ENCODE measurements around the gene ARHGEF16.

Gene ARHGEF16

GRCh38 chr1:3444736-3445135, 9.7 kb upstream of the ARHGEF16 start:
- H3K36me3 Mint-ChIP-seq (ENCODE audit: insufficient read depth): no peaks in the 10 kb centered on the region
- H3K9me3 Mint-ChIP-seq: no peaks in the 10 kb centered on the region
- H3K27me3 Mint-ChIP-seq: peaks cover 43% of the 10 kb centered on the region
- DNase-seq (ENCODE audit: low spot score in 2 of 2): no peak
- no peak for ATAC-seq (replicated peaks; ENCODE audit: extremely low read depth, poor library complexity, severe bottlenecking)
- no peak overlapping the region for H3K27ac Mint-ChIP-seq (ENCODE audit: low read depth)
- no peak overlapping the region for H3K4me3 Mint-ChIP-seq
- H3K4me1 Mint-ChIP-seq: no peaks in the 10 kb centered on the region

- ATAC-seq (replicated peaks; ENCODE audit: extremely low read depth, poor library complexity, severe bottlenecking) (no peak), DNase-seq (ENCODE audit: low spot score in 2 of 2) (no peak)
- peaks cover 38% of the 10 kb centered on the region for H3K27me3 Mint-ChIP-seq
- no peaks in the 10 kb centered on the region for H3K9me3 Mint-ChIP-seq
- H3K36me3 Mint-ChIP-seq (ENCODE audit: insufficient read depth): no peaks in the 10 kb centered on the region
- H3K4me1 Mint-ChIP-seq: no peaks in the 10 kb centered on the region
- H3K4me3 Mint-ChIP-seq: no peak overlapping the region
- H3K27ac Mint-ChIP-seq (ENCODE audit: low read depth): no peak overlapping the region
Observed at GRCh38 chr1:3450202-3450863, 4.1 kb upstream of the ARHGEF16 start.

- DNase-seq (ENCODE audit: low spot score in 2 of 2): no peak
- H3K4me1 Mint-ChIP-seq: no peaks in the 10 kb centered on the region
- H3K4me3 Mint-ChIP-seq: no peak overlapping the region
- no peak for ATAC-seq (replicated peaks; ENCODE audit: extremely low read depth, poor library complexity, severe bottlenecking)
- no peak overlapping the region for H3K27ac Mint-ChIP-seq (ENCODE audit: low read depth)
- no peaks in the 10 kb centered on the region for H3K36me3 Mint-ChIP-seq (ENCODE audit: insufficient read depth)
- H3K27me3 Mint-ChIP-seq: peaks cover 38% of the 10 kb centered on the region
- H3K9me3 Mint-ChIP-seq: no peaks in the 10 kb centered on the region
Observed at GRCh38 chr1:3450983-3451382, 3.5 kb upstream of the ARHGEF16 start.

- H3K4me3 Mint-ChIP-seq: no peak overlapping the region
Observed at GRCh38 chr1:3451994-3452865, 2.2 kb upstream of the ARHGEF16 start.

GRCh38 chr1:3452866-3453175, 1.6 kb upstream of the ARHGEF16 start:
- no peak for DNase-seq (ENCODE audit: low spot score in 2 of 2)
- Mint-ChIP-seq H3K4me1 (no peaks in the 10 kb centered on the region), H3K36me3 (ENCODE audit: insufficient read depth) (no peaks in the 10 kb centered on the region), H3K9me3 (no peaks in the 10 kb centered on the region), H3K27ac (ENCODE audit: low read depth) (no peak overlapping the region), H3K4me3 (no peak overlapping the region), H3K27me3 (peaks cover 38% of the 10 kb centered on the region)
- ATAC-seq (replicated peaks; ENCODE audit: extremely low read depth, poor library complexity, severe bottlenecking): no peak

More at GRCh38 chr1:3451994-3452865, 2.2 kb upstream of the ARHGEF16 start:
- Mint-ChIP-seq H3K27ac (ENCODE audit: low read depth) (no peak overlapping the region), H3K27me3 (peaks cover 38% of the 10 kb centered on the region), H3K36me3 (ENCODE audit: insufficient read depth) (no peaks in the 10 kb centered on the region), H3K4me1 (no peaks in the 10 kb centered on the region), H3K9me3 (no peaks in the 10 kb centered on the region)
- ATAC-seq (replicated peaks; ENCODE audit: extremely low read depth, poor library complexity, severe bottlenecking): no peak
- DNase-seq (ENCODE audit: low spot score in 2 of 2): no peak

- H3K36me3 Mint-ChIP-seq (ENCODE audit: insufficient read depth): no peaks in the 10 kb centered on the region
- no peaks in the 10 kb centered on the region for H3K9me3 Mint-ChIP-seq
- ATAC-seq (replicated peaks; ENCODE audit: extremely low read depth, poor library complexity, severe bottlenecking) (peak; percentile 46), DNase-seq (ENCODE audit: low spot score in 2 of 2) (peak; percentile 51 to 55)
- H3K27ac Mint-ChIP-seq (ENCODE audit: low read depth): no peak overlapping the region
- H3K4me3 Mint-ChIP-seq: peak overlapping the region; percentile 58
- H3K4me1 Mint-ChIP-seq: no peaks in the 10 kb centered on the region
- H3K27me3 Mint-ChIP-seq: peaks cover 35% of the 10 kb centered on the region
Observed at GRCh38 chr1:3453203-3453761, 1.2 kb upstream of the ARHGEF16 start.

- Mint-ChIP-seq H3K9me3 (no peaks in the 10 kb centered on the region), H3K27ac (ENCODE audit: low read depth) (no peak overlapping the region), H3K4me1 (no peaks in the 10 kb centered on the region), H3K36me3 (ENCODE audit: insufficient read depth) (peaks cover 1% of the 10 kb centered on the region), H3K27me3 (peaks cover 18% of the 10 kb centered on the region), H3K4me3 (peak overlapping the region; percentile 65)
- DNase-seq (ENCODE audit: low spot score in 2 of 2) (no peak), ATAC-seq (replicated peaks; ENCODE audit: extremely low read depth, poor library complexity, severe bottlenecking) (no peak)
Observed at GRCh38 chr1:3454811-3455618, 550 bp downstream of the ARHGEF16 start.

GRCh38 chr1:3455670-3456448, 1.4 kb downstream of the ARHGEF16 start:
- Mint-ChIP-seq H3K36me3 (ENCODE audit: insufficient read depth) (peaks cover 1% of the 10 kb centered on the region), H3K4me1 (no peaks in the 10 kb centered on the region), H3K9me3 (no peaks in the 10 kb centered on the region), H3K27me3 (peaks cover 9% of the 10 kb centered on the region), H3K27ac (ENCODE audit: low read depth) (no peak overlapping the region), H3K4me3 (peak overlapping the region; percentile 65)
- no peak for ATAC-seq (replicated peaks; ENCODE audit: extremely low read depth, poor library complexity, severe bottlenecking)
- no peak for DNase-seq (ENCODE audit: low spot score in 2 of 2)

- Mint-ChIP-seq H3K9me3 (no peaks in the 10 kb centered on the region), H3K4me1 (no peaks in the 10 kb centered on the region), H3K27me3 (peaks cover 3% of the 10 kb centered on the region), H3K4me3 (no peak overlapping the region), H3K27ac (ENCODE audit: low read depth) (no peak overlapping the region), H3K36me3 (ENCODE audit: insufficient read depth) (peaks cover 1% of the 10 kb centered on the region)
- ATAC-seq (replicated peaks; ENCODE audit: extremely low read depth, poor library complexity, severe bottlenecking): no peak
- no peak for DNase-seq (ENCODE audit: low spot score in 2 of 2)
Observed at GRCh38 chr1:3456449-3456963, 2.0 kb downstream of the ARHGEF16 start.

- DNase-seq (ENCODE audit: low spot score in 2 of 2) (no peak), ATAC-seq (replicated peaks; ENCODE audit: extremely low read depth, poor library complexity, severe bottlenecking) (no peak)
- peaks cover 1% of the 10 kb centered on the region for H3K36me3 Mint-ChIP-seq (ENCODE audit: insufficient read depth)
- no peak overlapping the region for H3K27ac Mint-ChIP-seq (ENCODE audit: low read depth)
- no peaks in the 10 kb centered on the region for H3K27me3 Mint-ChIP-seq
- H3K4me1 Mint-ChIP-seq: no peaks in the 10 kb centered on the region
- no peaks in the 10 kb centered on the region for H3K9me3 Mint-ChIP-seq
- no peak overlapping the region for H3K4me3 Mint-ChIP-seq
Observed at GRCh38 chr1:3456964-3457909, 2.8 kb downstream of the ARHGEF16 start.
